ENCODE data around the gene RANBP1. TPM values are rescaled to one million over a fixed set of nuclear protein-coding genes. Genes with fewer than 3 reads are reported as not detected.
A peak's percentile ranks its signal among the peaks of the same experiment; 100 is the strongest.

The RANBP1 gene
- total RNA-seq, 2 donors from 2014 or later: 295 to 349 TPM

DNA sequence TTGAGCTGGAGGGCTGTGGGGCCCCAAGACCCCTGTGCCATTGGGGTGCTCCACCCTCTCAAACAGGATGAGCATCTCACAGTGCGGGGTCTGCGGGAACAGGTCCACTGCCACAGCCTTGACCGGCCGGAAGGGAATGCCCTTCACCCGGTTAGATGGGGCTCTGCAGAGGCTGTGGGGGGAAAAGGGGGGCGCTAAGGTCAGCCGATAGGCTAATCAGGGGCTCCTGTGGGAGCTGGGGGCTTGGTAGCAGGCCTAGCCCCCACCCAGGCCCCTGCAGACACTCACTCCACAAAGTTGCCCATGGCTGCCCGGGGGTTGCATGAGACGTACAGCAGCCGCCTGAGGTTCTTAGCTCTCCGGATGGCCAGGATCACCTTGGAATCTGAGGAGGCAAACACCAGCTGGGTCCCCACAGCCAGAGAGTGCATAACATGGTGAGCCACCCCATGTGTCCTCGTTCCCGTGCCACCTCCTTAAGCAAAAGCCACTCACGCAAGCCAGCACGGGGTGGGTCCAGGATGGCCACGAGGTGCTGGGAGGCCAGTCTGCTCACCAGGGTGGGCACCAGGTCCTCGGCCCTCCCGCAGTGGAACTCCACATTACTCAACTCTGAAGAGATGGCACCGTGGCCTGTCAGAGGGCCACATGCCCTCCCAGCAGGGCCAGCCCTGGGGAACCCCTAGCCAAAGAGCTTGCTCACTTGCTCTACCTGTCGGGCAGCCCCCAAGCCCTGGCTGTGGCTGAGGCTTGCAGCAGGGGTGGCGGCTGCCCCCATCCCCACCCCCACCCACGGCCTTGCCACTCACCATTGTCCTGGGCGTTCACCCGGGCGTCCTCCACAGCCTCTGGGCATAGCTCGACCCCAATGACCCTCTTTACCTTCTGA is 3.0 kb upstream of the RANBP1 start:
- Mint-ChIP-seq H3K27ac (peak overlapping the region; percentile 93 to 97), H3K36me3 (peaks cover 16 to 23% of the 10 kb centered on the region in 2 donors)

DNA sequence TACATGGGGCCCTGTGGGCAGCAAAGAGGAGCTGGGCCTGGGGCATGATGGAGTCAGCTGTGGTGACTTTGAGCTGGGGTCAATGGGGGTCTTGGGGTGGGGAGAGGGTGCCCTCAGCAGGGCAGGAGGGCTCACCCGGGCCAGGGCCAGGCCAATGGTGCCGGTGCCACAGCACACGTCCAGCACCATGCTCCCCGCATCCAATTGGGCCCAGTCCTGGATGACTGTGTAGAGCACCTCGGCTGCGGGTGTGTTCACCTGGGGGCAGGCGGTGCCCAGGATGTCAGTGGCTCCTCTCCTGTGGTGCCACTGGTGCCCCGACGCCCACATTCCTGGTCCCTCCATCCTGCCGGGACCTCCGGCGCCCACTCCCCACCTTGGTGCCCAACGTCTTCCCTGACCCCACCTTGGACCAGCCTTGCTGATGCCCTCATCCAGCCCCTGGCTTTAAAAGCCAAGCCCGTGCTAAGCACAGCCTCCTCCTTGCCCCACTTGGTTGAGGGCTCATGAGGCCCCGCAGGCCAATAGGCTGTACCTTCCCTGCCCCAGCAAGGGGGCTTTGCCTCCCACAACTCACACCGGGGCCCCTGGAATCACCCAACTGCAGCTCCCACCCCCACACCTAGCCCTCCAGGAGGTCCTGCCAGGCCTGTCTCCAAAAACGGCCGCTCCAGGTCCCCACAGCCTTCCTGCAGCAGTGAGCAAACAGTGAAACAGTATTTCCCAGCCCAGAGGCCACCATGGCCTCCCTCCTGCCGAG is 2.2 kb upstream of the RANBP1 start:
- DNase-seq (ENCODE audit: low spot score in 2 of 2) (no peak), ATAC-seq (no peak)
- Mint-ChIP-seq H3K36me3 (peaks cover 25 to 31% of the 10 kb centered on the region in 2 donors), H3K9me3 (no peaks in the 10 kb centered on the region), H3K27ac (peak overlapping the region; percentile 88 to 93)

More for the DNA sequence above, 3.0 kb upstream of the RANBP1 start:
- DNase-seq (ENCODE audit: low spot score in 2 of 2): no peak
- no peaks in the 10 kb centered on the region for H3K9me3 Mint-ChIP-seq
- no peak for ATAC-seq

DNA sequence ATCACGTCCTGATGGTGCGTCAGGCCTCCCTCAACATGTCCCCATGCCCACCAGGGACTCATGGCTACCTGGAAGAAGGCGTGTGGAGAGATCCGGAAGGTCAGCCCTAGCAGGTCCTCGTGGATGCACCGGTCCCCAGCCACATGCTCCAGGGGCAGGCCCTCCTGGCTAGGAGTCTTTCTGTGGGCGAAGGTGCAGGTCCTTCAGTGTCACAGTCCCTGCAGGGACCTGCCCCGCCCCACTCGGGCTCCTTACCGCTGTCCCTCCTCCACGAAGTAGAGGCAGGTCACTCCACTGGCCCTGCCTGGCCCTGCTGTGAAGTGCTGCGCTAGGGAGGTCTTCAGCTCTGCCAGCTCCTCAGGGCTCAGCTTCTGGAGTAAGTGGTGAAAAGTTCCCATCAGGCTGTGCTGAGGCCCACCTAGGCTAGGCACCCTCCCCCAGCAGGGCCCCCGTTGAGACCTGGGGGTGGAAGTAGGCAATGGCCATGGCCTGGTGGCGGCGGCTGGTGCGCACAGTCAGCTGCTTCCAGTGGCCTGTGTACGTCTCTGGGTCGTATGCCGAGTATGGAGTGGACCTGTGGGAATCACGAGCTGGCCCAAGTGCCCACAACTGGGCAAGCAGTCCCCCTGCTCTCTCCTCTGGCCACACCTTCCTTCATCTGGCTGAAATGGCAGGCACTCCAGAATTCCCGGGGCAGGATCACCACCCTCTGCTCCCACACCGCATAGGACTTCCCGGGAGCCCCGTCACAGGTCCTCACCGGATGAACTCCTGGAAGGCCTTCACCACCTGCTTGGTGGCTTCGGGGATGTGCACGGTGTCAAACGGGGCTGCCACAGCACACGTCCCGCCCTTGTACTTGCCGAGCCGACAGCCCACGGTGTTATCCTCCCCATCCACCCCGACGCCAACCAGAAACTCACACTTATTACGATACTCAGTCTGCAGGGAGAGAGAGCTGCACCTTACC is 1.1 kb upstream of the RANBP1 start:
- H3K27ac Mint-ChIP-seq: peak overlapping the region; percentile 93 to 95
- peaks cover 35 to 41% of the 10 kb centered on the region in 2 donors for H3K36me3 Mint-ChIP-seq
- no peak for DNase-seq (ENCODE audit: low spot score in 2 of 2)
- H3K9me3 Mint-ChIP-seq: no peaks in the 10 kb centered on the region
- no peak for ATAC-seq

DNA sequence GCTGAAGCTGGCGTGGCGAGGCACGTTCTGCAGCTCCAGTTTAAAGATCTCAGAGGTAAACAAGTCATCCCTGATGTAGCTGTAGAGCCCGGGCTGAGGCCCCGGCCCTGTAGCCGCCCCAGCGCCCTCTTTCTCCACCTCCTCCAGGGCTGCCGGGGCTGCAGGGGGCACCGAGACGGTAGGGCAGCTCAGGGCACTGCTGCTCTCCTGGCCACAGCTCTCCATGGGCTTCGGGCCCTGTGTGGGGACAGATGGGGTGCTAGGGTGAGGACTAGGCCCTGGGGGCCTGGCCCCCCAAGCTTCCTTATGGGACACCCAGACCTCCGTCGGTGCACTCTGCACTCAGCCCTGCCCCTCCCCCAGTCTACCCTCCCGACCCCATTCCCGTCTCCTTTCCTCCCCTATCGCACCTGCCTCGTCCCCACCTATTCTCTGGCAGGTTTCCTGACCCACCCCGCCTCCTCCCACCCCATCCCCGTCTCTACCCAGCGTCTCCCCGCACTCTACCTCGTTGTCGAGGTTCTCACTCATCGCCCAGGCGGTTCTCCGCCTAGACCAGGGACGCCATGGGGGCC is 559 bp downstream of the RANBP1 start:
- no peak for DNase-seq (ENCODE audit: low spot score in 2 of 2)
- ATAC-seq: no peak
- H3K36me3 Mint-ChIP-seq: peaks cover 46 to 48% of the 10 kb centered on the region in 2 donors
- peak overlapping the region; percentile 93 to 97 for H3K27ac Mint-ChIP-seq
- H3K9me3 Mint-ChIP-seq: no peaks in the 10 kb centered on the region

DNA sequence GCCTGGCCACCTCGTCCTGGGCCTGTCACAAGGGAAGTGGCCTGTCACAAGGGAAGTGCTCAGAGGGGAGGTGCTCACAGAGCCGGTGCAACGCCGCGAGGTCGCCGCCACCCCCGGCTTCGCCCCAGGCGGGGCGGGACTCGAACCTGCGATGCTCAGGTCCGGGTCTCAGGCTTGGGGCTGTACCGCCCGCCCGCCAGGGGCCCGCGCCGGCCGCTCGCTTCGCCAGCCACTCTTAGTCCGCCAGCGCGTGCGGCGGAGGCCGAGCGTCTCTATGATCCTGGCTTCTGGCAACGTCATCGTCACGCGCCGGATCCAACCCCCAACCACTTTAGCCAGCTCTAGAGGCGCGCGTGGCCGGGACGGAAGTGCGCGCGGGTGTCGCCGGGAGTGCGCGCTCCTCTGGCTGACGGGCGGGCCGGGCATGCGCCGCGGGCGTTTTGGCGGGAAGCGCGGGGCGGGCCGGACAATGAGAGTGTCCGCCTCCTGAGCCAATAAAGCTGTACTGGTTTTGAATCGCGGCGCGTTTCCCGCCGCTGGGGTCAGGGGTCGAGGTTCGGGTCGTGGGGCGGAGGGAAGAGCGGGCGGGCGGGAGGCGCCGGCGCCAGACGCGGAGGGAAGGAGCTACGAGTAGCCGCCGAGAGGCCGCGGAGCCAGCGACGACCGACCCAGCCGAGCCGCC is 1.2 kb downstream of the RANBP1 start, which contains the start of gene TRMT2A:
TSS of gene TRMT2A (minus strand) at position 276 of the 682 bp plus-strand sequence. CDS start 320 bp downstream, outside the sequence.
- Mint-ChIP-seq H3K9me3 (no peaks in the 10 kb centered on the region), H3K36me3 (peaks cover 46 to 50% of the 10 kb centered on the region in 2 donors)

DNA sequence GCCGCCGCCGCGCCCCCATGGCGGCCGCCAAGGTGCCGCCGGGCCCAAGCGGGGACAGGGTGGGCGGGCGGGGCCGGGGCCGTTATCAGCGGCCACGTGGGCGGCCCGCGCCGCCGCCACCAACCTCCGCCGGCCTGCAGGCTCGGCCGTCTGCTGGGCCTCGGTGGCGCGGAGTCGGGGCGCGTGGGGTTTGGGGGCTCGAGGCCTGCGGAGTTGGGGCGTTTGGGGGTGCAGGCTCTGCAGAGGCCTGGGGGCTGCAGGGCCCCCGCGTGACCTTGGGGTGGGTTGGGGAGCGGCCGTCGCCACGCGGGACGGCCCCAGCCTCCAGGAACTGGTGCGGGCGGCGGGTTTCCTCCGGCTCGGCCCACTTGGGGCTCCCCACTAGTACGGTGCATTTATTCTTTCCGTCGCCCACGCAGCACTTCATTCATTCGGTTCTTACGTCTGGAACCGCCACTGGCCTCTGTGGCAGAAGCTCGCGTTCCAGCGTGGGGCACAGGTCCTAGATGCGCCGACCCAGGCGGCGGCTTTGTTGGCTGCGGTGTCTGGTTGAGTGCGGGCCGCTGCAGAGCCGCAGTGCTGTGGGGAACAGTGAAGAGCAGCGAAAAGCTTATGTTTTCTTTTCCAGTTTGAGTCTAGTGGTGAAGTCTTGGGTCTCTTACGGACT is 1.9 kb downstream of the RANBP1 start:
- peaks cover 46 to 53% of the 10 kb centered on the region in 2 donors for H3K36me3 Mint-ChIP-seq
- no peaks in the 10 kb centered on the region for H3K9me3 Mint-ChIP-seq
- ATAC-seq (peak; percentile 32 to 69), DNase-seq (ENCODE audit: low spot score in 2 of 2) (peak; percentile 67 to 87)
- H3K27ac Mint-ChIP-seq: peak overlapping the region; percentile 92 to 93

More for the DNA sequence above, 1.2 kb downstream of the RANBP1 start, which contains the start of gene TRMT2A:
- ATAC-seq: peak; percentile 79 to 86
- peak within 1 kb of the TSS; percentile 93 to 97 for H3K27ac Mint-ChIP-seq
- DNase-seq (ENCODE audit: low spot score in 2 of 2): peak; percentile 98 to 99

DNA sequence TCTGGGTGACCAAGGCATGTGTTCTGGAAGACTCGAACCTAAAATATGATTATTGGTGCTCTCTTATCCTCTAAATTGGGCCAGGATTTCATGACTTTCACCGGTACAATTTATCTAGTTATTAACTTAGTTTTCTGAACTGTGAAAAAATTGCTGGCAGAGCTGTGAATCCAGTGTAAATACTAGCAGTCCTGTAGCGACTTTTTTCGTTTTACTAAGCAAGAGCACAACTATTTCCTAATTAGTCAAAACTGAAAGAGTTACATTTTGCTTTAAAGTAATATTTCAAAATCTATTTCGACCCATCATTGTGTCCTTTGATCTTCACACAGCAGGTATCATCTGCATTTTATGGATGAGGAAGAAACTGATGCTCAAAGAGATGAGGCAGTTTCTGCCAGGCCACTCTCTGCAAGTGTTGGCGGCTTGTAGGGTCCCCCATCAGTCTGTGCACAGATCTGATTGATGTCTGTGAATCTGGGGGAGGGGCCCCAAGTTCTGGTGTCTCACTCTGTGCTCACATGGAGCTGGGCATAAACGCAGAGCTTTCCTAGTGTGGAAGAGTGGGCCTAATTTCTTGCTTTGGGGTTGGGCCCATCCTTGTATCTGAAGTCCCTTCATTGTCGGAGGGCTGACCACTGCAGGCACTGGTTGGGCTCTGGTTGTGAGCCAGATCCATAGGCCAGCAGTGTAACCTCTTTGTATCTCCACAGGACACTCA is 2.6 kb downstream of the RANBP1 start:
- Mint-ChIP-seq H3K9me3 (no peaks in the 10 kb centered on the region), H3K36me3 (peaks cover 46 to 53% of the 10 kb centered on the region in 2 donors), H3K27ac (peak overlapping the region; percentile 92 to 93)
- no peak for ATAC-seq
- no peak for DNase-seq (ENCODE audit: low spot score in 2 of 2)

DNA sequence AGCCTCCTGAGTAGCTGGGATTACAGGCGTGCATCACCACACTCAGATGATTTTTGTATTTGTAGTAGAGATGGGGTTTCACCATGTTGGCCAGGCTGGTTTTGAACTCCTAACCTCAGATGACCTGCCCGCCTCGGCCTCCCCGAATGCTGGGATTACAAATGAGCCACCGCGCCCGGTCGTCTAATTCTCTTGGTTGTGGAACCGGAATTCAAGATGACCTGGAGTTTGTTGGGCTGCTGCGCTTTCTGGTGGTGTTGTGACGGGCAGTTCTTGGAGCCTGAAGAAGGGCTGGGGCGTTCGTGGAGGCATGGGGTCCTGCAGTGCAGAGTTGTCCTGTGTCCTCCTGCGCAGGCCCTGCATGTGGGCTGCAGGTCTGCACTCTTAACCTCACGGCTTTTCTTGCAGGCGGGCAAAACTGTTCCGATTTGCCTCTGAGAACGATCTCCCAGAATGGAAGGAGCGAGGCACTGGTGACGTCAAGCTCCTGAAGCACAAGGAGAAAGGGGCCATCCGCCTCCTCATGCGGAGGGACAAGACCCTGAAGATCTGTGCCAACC is 6.0 kb downstream of the RANBP1 start:
- H3K9me3 Mint-ChIP-seq: no peaks in the 10 kb centered on the region
- H3K36me3 Mint-ChIP-seq: peaks cover 30 to 37% of the 10 kb centered on the region in 2 donors
- peak overlapping the region; percentile 65 to 81 for H3K27ac Mint-ChIP-seq
- ATAC-seq: no peak
- DNase-seq (ENCODE audit: low spot score in 2 of 2): no peak

DNA sequence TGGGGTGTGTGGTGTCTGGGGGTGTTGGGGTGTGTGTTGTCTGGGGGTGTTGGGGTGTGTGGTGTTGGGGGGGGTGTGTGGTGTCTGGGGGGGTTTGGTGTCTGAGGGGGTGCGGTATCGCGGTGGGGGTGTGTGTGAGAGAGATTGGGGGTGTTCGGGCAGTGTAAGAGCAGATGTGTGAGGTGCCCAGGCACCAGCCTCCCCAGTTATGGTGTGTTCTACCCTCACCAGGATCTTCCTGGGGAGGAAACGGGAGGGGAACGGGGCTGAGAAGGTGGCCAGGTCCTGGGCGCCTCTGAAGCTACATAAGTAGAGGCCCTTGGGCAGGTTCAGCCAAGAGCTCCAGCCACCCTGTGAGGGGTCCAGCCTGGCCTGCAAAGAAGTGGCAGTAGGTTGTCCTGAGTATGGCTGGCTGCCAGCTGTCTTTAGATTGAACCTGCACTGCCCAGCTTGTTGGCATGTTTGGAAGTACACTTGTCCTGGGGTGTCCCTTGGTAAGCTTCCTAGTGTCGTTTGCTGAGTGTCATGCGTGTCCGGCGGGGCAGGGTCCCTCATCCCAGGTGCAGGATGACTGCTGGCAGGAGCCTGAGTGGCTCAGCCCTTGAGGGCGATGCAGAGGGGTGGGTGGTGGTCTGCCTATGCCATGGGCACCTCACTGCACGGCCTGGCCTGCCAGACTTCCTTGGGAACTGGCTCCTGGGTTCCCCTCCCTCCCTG is 7.6 kb downstream of the RANBP1 start:
- H3K9me3 Mint-ChIP-seq: no peaks in the 10 kb centered on the region
- no peak for DNase-seq (ENCODE audit: low spot score in 2 of 2)
- H3K27ac Mint-ChIP-seq: no peak overlapping the region
- no peak for ATAC-seq
- peaks cover 23 to 29% of the 10 kb centered on the region in 2 donors for H3K36me3 Mint-ChIP-seq

DNA sequence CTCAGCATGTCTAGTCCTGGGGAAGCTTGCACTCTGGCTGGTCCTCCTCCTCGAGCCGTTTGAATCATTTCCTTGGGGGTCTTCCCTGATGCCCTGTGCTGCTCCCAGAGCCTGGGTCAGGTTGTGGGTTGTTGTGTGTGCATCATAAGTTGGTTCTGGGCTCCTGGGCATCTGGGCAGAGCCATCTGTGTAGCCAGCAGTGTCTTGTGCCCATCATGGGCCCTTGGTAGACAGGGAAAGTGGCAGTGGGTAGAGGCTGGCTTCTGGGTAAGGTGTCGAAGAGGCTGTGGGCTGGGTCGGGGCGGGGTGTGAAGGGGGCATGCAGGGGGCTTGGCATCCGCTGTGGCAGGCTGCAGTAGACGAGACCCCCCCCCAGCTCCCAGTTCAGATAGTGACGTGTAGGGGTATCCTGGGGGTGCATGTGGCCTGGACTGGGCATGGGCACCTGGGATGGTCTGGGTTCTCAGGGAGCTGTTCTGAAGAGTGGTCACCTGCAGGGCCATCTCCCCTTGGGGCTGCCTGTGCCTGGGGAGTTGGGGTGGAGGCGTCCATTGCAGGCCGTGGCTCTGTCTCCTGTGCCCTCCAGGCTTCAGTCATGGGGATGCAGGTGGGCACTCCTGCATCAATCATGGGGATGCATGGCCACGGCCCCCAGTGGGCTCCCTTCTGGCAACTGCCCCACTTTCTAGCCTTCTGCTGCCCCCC is 8.3 kb downstream of the RANBP1 start:
- H3K27ac Mint-ChIP-seq: peak overlapping the region in 1 of 2 donors; percentile 87
- H3K36me3 Mint-ChIP-seq: peaks cover 16 to 23% of the 10 kb centered on the region in 2 donors
- H3K9me3 Mint-ChIP-seq: no peaks in the 10 kb centered on the region
- ATAC-seq (no peak), DNase-seq (ENCODE audit: low spot score in 2 of 2) (no peak)

DNA sequence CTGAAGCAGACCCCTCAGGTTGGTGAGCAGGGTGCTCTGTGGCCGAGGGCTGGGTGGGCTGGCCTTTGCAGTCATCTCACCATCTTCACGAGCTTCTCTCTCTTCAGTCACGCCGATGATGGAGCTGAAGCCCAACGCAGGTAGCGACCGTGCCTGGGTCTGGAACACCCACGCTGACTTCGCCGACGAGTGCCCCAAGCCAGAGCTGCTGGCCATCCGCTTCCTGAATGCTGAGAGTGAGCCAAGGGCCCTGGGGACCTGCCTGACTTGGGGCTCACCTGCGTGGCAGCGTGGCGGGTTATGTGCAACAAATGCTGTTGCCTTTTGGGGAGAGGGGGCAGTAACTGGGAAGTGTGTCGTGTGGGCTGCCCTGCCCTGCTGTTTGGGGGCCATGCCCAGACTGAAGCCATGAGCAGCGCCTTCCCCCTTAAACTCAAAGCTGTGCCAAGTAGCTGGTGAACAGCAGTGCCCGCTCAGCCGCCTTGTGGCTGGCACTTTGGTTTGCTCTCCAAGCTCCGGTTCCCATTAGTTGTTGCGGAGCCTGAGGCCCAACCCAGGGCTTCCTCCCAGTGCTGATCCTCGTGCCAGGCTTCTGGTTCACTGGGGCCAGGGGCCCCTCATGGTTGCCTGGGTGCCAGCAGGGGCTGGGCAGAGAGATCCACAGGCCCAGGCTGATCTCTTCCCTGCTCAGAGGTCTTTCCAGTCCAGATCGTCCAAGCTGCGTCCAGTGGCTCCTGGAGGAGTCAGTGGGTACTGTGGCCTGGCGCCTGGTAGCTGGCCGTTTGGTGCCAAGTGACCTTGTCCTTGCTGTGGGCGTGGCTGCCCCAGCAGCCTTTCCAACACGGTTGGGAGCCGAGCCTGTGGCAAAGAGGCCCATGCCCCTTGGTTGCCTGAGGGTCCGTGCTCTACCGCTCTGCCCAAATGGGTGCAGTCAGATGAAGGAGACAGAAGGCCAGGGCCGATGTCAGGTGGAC is 9.6 kb downstream of the RANBP1 start:
- H3K27ac Mint-ChIP-seq: peak overlapping the region in 1 of 2 donors; percentile 51
- DNase-seq (ENCODE audit: low spot score in 2 of 2): no peak
- peaks cover 3 to 10% of the 10 kb centered on the region in 2 donors for H3K36me3 Mint-ChIP-seq
- no peak for ATAC-seq
- H3K9me3 Mint-ChIP-seq: no peaks in the 10 kb centered on the region
